ENCODE measurements around the gene SYCP3. TPM values are rescaled to one million over a fixed set of nuclear protein-coding genes. Genes with fewer than 3 reads are reported as not detected.

Gene SYCP3
- total RNA-seq, 1 experiment from 2014 or later, result 0.31 TPM

- Histone ChIP-seq H3K56ac (ENCODE audit: insufficient read length, low read depth, low read length) (no peak overlapping the region), H2AFZ (ENCODE audit: low read length) (no peak overlapping the region), H3K27ac (ENCODE audit: insufficient read length, low read depth, low read length) (no peak overlapping the region), H2BK5ac (ENCODE audit: insufficient read length, low read length) (no peak overlapping the region), H3K14ac (ENCODE audit: insufficient read depth, low read length) (no peak overlapping the region), H2BK15ac (ENCODE audit: low read depth, low read length) (no peak overlapping the region), H2AK5ac (ENCODE audit: insufficient read length, low read length) (no peak overlapping the region), H3K4ac (ENCODE audit: low read depth, low read length) (no peak overlapping the region), H4K5ac (ENCODE audit: insufficient read length, low read depth, low read length) (no peak overlapping the region), H3K18ac (ENCODE audit: insufficient read length, low read depth, low read length) (no peak overlapping the region), H2BK20ac (ENCODE audit: low read depth, low read length, poor library complexity, severe bottlenecking) (no peak overlapping the region), H4K20me1 (ENCODE audit: control insufficient read depth, insufficient read depth, insufficient read length) (no peaks in the 10 kb centered on the region), H2BK120ac (ENCODE audit: low read depth, low read length, poor library complexity, severe bottlenecking) (no peak overlapping the region), H3K9me3 (ENCODE audit: control insufficient read depth, low read depth, low read length) (no peaks in the 10 kb centered on the region), H3T11ph (ENCODE audit: low read length) (no peak overlapping the region), H4K91ac (ENCODE audit: insufficient read length, low read depth, low read length) (no peak overlapping the region), H3K79me2 (ENCODE audit: insufficient read depth, low read length) (no peaks in the 10 kb centered on the region), H3K4me1 (ENCODE audit: insufficient read depth, low read length) (no peaks in the 10 kb centered on the region; the same call in 1 of the 2 replicates), H3K79me1 (ENCODE audit: insufficient read depth, low read depth, low read length, poor library complexity, severe bottlenecking) (no peaks in the 10 kb centered on the region), H4K8ac (replicated peaks; ENCODE audit: insufficient read length, low read depth, low read length) (no peak overlapping the region), H3K23ac (ENCODE audit: insufficient read length, low read depth, low read length) (no peak overlapping the region), H3K23me2 (ENCODE audit: insufficient read length, low read depth, low read length, poor library complexity, severe bottlenecking) (no peaks in the 10 kb centered on the region), H2BK12ac (ENCODE audit: insufficient read length, low read depth, low read length) (no peak overlapping the region), H3K9ac (ENCODE audit: extremely low read depth, insufficient read length, low read length) (no peak overlapping the region), H3K27me3 (ENCODE audit: insufficient read depth, low read length) (no peaks in the 10 kb centered on the region), H3K4me2 (ENCODE audit: insufficient read depth, insufficient read length, low read length) (no peak overlapping the region)
- TF ChIP-seq CTCF (conservative IDR thresholded peaks at IDR 0.05), result no peak
- Mint-ChIP-seq H3K36me3 (ENCODE audit: insufficient read depth in 1 of 3, low read depth in 3 of 3) (peaks cover 6 to 53% (median 37%) of the 10 kb centered on the region in 3 experiments; a peak in 6 of 7 replicates), H3K9me3 (no peaks in the 10 kb centered on the region), H3K27ac (peak overlapping the region in 1 of 3 experiments; percentile 52; a peak in 1 of 7 replicates), H3K4me3 (no peak overlapping the region), H3K4me1 (peaks cover 4 to 5% of the 10 kb centered on the region in 2 experiments; a peak in 3 of 4 replicates), H3K27me3 (ENCODE audit: low read depth) (no peaks in the 10 kb centered on the region)
- no CpG with 5 or more reads among the region's 5 CpGs for WGBS (ENCODE audit: extremely low coverage, insufficient read length, low lambda C conversion rate)
- DNase-seq, result no peak
Measured at GRCh38 chr12:101761350-101761749, 22.1 kb upstream of the SYCP3 start.
